Erythroblast (primary cell): ENCODE results near the gene AMIGO2.
A peak's percentile ranks its signal among the peaks of the same experiment; 100 is the strongest.
"Not testable (repeated sequence)": the region's sequence is repeated elsewhere in the genome, so short reads cannot be mapped to it uniquely, and the experiment has no call there.

ENCODE experiments used
- DNase-seq, 2 experiments: peaks; one replicate each; lab custom pipeline; 2025; lab: John Stamatoyannopoulos, UW
- GATA1 ChIP-seq: IDR thresholded peaks from 2 replicates; pipeline ENCODE4 v1.6.1; 2011; ENCODE audit warnings: low read depth, mild to moderate bottlenecking, control low read depth, low read length, moderate library complexity
- POLR2A ChIP-seq: IDR thresholded peaks from 2 replicates; pipeline ENCODE4 v1.6.1; 2011; ENCODE audit warnings: mild to moderate bottlenecking, low read length

Gene AMIGO2

GRCh38 chr12:47052274-47052673 lies 27.5 kb downstream of the AMIGO2 start:
- peak in 1 of 2 experiments; percentile 11 for DNase-seq
- TF ChIP-seq POLR2A (no peak), GATA1 (no peak)

- not testable (repeated sequence) for DNase-seq
These were observed 28.5 kb downstream of the AMIGO2 start for GRCh38 chr12:47051291-47051690.

GRCh38 chr12:47048541-47048940 lies 31.2 kb downstream of the AMIGO2 start:
- DNase-seq = no peak
- TF ChIP-seq GATA1 (no peak), POLR2A (no peak)

GRCh38 chr12:47041327-47041726 lies 38.4 kb downstream of the AMIGO2 start:
- no peak for TF ChIP-seq GATA1
- TF ChIP-seq POLR2A = no peak
- no peak for DNase-seq

DNA sequence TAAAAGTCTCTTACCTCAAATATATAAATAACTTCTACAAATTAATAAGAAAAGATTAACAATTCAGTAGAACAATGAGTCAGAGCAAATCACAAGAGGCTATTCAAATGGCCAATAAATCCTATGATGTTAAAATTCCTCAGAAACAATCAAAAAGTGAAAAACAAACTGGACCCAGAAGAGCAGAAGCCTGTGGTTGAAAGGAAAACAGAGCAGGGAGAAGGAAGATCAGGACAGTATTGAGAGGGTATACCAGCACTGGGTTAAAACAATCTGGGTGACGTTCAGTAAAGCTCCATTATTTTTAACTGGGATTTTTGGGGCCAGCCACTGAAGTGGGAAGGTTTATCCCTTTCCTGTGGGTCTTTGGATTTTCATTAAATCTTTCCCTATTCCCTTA lies 40.0 kb downstream of the AMIGO2 start:
- TF ChIP-seq GATA1 = no peak
- TF ChIP-seq POLR2A = no peak
- DNase-seq = no peak

- no peak for DNase-seq
These were observed 40.7 kb downstream of the AMIGO2 start for GRCh38 chr12:47039079-47039478.

DNA sequence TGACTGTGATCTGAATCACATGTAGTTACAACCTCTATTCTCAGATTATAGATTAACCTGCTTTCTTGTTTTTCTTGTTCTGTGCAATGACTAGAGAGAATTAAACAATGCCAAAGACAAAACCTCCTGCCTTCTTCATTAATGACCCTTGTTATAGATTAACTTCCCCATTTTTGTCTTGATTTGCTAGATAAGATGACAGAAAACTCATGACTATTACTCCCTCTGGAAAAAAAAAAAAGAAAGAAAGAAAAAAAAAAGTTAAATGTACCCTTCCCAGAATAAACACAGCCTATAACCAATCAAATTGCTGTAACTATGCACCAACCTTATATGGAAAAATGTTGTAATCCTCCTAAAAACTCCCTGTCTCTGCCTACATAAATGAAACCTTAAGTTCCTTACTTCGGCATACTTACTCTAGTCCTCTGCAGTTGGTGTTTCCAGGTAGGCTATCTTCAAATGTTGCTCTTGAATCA lies 41.5 kb downstream of the AMIGO2 start:
- TF ChIP-seq GATA1 (no peak), POLR2A (peak; percentile 23)
- DNase-seq = no peak

More at GRCh38 chr12:47039079-47039478, 40.7 kb downstream of the AMIGO2 start:
- TF ChIP-seq GATA1 (no peak), POLR2A (peak; percentile 8)

DNA sequence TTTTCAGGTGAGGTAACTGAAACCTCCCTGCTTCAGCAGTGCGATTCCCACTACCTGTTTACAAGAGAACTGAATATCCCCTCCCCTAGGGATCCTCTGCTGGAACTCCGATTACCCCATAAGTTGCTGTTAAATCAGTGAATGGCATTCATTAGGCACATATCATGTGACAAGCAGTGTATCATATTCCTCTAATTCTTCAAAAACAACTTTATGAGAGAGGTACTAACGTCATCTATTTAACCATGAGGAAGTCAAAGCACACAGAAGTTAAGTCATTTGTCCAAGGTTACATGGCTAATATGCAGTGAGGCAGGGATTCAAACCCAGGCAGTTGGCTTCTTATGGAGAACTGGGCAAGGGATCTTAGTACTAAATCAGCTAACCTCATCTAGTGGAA lies 44.3 kb downstream of the AMIGO2 start:
- DNase-seq = no peak
- no peak for TF ChIP-seq POLR2A
- no peak for TF ChIP-seq GATA1

- no peak for DNase-seq
These were observed 45.1 kb downstream of the AMIGO2 start for GRCh38 chr12:47034661-47035060.

GRCh38 chr12:47033789-47034555 lies 45.8 kb downstream of the AMIGO2 start:
- TF ChIP-seq POLR2A = no peak
- TF ChIP-seq GATA1 = no peak
- no peak for DNase-seq

More at GRCh38 chr12:47034661-47035060, 45.1 kb downstream of the AMIGO2 start:
- TF ChIP-seq POLR2A (no peak), GATA1 (no peak)

DNA sequence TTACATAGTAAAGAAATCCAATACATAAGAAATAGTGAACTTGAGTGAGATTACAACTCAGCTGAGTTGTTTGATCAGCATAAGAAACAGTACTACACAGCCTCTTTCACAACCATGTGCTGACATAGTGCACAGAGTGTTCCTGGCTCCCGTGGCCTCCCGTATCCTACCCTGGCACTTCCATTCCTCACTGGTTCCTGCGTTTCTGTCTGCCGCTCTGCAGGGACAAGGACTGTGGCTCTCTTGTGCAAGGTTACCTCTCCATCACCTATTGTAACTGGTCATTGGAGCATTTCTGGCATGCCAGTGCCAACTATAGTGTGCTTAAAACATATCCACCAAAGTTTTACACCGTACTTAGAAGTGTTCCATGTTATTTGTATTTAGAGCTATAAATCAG lies 46.7 kb downstream of the AMIGO2 start:
- TF ChIP-seq POLR2A (no peak), GATA1 (no peak)
- DNase-seq = no peak

- TF ChIP-seq GATA1 = no peak
- no peak for TF ChIP-seq POLR2A
- DNase-seq = peak; percentile 51 to 64
These were observed 47.1 kb downstream of the AMIGO2 start for GRCh38 chr12:47032644-47033043.

DNA sequence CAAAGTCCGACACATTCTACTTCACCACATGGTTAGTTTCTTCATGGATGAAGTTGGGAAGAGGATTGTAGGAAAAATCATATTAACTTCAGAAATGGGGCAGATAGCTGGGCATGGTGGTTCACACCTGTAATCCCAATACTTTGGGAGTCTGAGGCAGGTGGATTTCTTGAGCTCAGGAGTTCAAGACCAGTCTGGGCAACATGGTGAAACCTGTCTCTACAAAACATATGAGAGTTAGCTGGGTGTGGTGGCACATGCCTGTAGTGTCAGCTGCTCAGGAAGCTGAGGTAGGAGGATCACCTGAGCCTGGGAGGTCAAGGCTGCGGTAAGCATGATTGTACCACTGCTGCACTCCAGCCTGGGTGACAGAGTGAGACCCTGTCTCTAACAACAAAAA lies 49.9 kb downstream of the AMIGO2 start:
- DNase-seq = no peak
- no peak for TF ChIP-seq POLR2A
- TF ChIP-seq GATA1 = no peak

DNA sequence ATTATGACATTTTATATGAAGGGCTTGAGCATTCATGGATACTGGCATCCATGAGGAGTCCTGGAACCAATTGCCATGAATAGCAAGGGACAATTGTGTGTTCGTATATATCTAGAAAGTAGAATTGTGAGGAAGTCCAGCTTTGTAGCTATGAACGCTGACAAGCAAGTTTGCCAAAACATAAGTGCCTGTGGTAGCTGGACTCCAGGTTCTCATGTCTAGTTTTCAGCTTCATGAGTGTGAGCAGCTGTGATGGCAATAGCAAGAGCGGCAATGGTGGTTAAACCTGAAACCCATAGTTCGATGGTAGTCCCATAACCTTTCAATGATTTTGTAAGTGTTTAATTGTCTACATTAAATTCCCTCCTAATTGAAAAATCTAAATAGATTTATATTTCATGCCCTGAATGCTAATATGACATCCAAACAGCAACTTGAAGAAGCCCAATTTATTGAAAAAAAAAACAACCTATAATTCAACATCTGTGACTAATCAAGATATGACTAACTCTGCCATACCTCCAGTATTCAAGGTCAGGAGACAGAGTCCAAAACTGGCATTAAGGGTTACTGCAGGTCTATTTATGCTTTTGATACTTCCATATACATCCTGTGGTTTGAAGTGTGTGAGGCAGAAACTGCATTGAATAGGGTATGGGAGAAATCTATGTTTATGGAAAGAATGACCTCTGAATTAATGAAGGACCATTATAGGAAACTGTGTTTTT lies 50.6 kb downstream of the AMIGO2 start:
- TF ChIP-seq POLR2A (no peak), GATA1 (no peak)
- DNase-seq = no peak

GRCh38 chr12:47028186-47028585 lies 51.6 kb downstream of the AMIGO2 start:
- no peak for DNase-seq
- TF ChIP-seq POLR2A (no peak), GATA1 (no peak)
